Mucosa of gallbladder (tissue), 1 donor: ENCODE data around the gene COG2. TPM values are rescaled to one million over a fixed set of nuclear protein-coding genes. Genes with fewer than 3 reads are reported as not detected.
"Not testable (repeated sequence)": the region's sequence is repeated elsewhere in the genome, so short reads cannot be mapped to it uniquely, and the experiment has no call there.

Source experiments
- DNase-seq: peaks from one replicate; pipeline ENCODE4 v3.0.0-alpha.2; 2020; ENCODE audit warnings: low spot score
- total RNA-seq: library from RNA; stranded (reverse); gene quantifications from one replicate; pipeline ENCODE4 v1.2.1, GENCODE V29; 2021
- donor health status: DM: no; HTN: no; CAD: no.

COG2 gene
- total RNA-seq, 1 donor from 2014 or later, result 41.1 TPM

DNA sequence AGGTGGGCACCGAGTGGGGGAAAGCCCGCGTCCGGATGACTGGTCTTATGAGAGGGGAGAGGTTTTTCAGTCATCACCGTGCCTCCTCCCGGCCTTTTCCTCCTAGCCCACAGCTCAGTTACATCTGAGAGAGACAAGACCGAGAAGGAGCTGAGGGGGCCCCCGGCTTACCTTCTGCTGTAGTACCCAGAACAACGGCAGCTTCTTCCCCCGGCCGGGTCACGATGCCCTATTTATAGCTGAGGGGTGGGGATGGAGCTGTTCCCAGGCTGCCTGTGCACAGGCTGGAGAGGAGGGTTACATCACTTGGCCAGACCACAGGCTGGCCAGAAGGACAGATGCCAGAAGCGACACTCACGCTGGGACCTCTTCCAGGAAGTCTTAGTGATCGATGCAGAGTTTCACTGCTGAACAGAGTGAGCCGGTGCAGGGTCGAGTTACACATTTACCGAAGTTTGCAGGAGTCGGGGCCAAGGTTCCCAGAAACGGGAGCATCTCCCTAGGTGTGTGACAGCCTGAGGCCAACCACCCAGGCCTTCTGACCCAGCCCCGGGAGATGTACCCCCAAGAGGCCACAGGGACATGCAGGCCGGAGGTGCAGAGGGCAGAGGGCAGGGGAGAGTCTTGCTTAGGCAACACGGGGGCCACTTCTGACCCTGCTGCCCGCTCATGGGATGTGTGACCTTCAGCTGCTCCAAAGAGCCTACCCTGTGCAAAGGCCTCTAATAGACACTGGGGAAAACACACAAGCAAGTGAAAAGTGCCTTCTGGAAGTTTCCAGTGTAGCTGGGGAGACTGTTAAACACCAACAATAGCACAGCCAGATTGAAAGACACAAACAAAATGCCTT is 71.9 kb downstream of the COG2 start, which contains the start of gene AGT:
TSS of gene AGT (minus strand) at position 208 of the 850 bp plus-strand sequence. CDS start 3,299 bp downstream, outside the sequence.
- peak; percentile 92 for DNase-seq

DNA sequence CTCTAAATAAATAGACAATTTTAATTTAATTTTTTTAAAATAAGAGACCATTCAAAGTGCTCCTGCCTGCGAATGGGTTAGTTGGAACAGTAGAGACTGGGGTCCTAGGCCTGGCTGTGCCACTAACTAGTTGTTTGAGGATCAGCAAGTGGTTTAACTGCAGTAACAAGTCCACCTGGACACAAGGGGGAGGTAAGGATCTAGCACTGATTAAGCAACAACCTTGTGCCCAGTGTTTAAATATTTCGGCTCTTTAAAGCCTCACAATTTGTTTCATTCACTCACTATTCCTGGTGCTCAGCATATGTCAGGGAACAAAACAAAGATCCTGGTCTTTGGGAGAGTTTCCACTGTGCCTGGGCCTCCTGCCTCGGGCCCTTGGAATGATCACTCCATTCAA is 73.2 kb downstream of the COG2 start:
- no peak for DNase-seq

GRCh38 chr1:230716453-230716852 is 74.2 kb downstream of the COG2 start:
- not testable (repeated sequence) for DNase-seq

- no peak for DNase-seq
These were observed 75.0 kb downstream of the COG2 start for GRCh38 chr1:230717251-230717650.

DNA sequence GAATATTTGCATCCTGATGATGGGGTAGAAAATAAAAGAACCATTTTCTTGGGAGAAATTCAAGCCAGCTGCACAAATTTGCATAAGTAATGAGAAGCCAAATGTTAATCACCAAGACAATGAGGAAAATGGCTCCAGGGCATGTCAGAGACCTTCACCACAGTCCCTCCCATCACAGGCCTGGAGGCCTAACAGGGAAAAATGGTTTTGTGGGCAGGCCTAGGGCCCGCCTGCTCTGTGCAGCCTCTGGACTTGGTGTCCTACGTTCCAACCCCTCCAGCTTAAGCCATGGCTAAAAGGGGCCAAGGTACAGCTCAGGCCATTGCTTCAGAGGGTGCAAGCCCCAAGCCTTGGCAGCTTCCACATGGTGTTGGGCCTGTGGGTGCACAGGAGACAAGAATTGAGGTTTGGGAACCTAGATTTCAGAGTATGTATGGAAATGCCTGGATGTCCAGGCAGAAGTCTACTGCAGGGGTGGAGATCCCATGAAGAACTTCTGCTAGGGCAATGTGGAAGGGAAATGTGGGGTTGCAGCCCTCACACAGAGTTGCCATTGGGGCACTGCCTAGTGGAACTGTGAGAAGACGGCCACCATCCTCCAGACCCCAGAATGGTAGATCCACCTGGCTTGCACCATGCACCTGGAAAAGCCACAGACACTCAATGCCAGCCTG is 79.7 kb downstream of the COG2 start:
- not testable (repeated sequence) for DNase-seq

DNA sequence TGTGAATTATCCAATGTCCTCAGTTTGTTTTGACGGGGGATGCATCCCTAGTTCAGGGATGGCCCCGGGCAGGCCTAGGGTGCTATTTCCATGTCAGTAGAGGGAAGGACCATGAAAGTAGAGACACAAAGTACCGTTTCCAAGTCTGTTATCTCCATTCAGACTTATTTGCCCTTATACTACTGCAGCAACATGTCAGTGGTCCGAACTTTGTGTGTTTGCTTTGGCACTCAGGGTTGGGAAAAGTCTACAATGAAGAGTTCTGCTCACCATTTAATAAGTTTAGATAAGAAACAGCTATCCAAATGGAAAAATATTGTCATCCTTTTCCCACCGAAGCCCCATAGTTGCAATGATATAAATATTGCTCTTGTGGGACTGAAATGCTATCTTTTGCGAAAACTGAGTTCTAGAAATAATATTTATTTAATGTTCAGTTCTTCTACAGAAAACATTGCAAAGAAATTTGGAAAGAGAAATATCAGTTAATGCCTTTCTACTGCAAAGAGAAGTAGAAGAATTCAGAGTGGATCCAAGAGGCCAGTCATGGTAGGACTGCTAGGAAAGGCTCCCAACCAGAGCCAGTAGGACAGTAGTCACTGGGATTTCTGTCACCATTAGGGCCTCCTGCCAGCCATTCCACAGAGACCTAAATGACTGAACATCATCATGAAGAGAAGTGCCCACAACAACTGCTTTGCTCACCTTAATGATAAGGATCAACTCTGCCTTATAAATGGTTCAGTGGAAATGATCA is 83.2 kb downstream of the COG2 start:
- DNase-seq, result no peak

- DNase-seq, result peak; percentile 57
These were observed 86.6 kb downstream of the COG2 start for GRCh38 chr1:230728710-230729392.

DNA sequence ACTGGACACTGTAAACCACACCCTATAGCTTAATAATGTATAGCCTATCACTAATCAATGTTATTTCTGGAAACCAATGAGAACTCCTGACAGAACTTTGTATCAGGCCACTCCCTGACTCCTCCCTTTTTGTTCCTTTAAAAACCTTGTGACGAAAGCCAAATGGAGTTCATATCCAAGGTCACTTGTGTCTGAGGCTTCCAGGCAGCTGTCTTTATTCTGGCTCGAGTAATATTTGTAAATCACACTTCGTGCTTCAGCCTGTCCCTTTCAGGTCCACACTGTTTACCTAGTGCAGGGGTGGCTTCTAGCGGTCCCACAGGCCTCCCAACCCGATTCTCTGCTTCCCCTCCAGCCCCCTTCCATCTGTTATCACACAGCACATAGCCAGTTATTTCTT is 88.7 kb downstream of the COG2 start:
- DNase-seq, result no peak

- peak; percentile 69 for DNase-seq
These were observed 93.2 kb downstream of the COG2 start for GRCh38 chr1:230735447-230735846.

DNA sequence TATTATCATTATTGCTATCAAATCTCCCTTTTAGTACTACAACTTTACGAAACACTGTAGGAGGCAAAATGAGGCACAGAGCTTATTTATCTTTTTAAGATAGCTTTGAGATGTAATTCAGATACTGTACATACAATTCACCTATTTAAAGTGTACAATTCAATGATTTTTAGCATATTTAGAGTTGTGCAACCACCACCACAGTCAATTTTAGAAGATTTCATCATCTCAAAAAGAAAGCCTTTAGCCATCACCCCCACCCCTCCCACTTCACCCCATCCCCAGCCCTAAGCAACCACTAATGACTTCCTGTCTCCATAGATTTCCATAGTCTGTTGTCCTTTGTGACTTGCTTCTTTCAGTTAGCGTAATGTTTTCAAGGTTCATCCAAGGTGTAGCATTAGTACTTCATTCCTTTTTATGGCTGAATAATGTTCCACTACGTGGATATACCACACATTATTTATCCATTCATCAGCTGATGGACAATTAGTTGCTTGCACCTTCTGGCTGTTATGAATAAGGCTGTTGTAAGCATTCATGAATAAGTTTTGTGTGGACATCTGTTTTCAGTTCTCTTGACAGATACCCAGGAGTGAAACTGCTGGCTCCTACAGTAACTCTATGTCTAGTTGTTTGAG is 95.5 kb downstream of the COG2 start:
- no peak for DNase-seq

DNA sequence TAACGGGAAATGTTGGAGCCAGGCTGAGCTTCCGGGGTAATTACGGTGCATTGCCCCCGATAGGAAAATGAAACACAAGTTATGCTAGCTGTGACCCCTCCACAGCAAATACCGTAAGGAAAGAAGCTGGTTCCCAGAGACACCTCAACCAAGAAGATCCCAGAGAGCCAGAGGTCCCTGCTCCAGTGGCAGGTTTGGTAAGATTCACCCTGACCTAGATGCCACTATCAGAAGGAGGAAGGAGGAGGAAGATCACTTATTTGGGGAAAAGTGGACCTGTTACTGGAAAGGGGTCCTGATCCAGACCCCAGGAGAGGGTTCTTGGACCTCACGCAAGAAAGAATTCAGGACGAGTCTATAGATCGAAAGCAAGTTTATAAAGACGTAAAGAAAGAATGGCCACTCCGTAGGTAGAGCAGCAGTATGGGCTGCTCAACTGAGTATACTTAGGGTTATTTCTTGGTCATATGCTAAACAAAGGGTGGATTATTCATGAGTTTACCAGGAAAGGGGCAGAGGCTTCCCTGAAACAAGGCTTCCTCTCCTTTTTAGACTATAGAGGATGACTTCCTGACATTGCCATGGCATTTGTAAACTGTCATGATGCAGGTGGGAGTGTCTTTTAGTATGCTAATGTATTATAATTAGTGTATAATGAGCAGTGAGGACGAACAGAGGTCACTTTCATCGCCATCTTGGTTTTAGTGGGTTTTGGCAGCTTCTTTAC is 97.4 kb downstream of the COG2 start:
- no peak for DNase-seq

Other genes with a start within 250 kb of the COG2 start
- gene PGBD5, start 216.1 kb upstream of the COG2 start, total RNA-seq, result 3.5 TPM
- 341 TPM for gene AGT, start 71.6 kb downstream of the COG2 start, total RNA-seq
- 0.83 TPM for gene CAPN9, start 104.9 kb downstream of the COG2 start, total RNA-seq
- gene C1orf198, start 226.0 kb downstream of the COG2 start, total RNA-seq, result 152 TPM